ENCODE measurements around the gene DOC2B.

GRCh38 chr17:151886-152859 lies 29.3 kb downstream of the DOC2B start:
- TF ChIP-seq CTCF (IDR thresholded peaks at IDR 0.05) (no peak), POLR2AphosphoS5 (IDR thresholded peaks at IDR 0.05; ENCODE audit: low read depth, low read length) (no peak), REST (IDR thresholded peaks at IDR 0.05; ENCODE audit: insufficient read depth in 1 of 2, low read depth in 2 of 2, low read length in 1 of 2) (no peak), SIN3A (IDR thresholded peaks at IDR 0.05; ENCODE audit: borderline replicate concordance, insufficient read depth, low read depth, low read length) (no peak)
